GM13977 (cell line): ENCODE results near the gene RELCH.

Source experiments
- DNase-seq: peaks from one replicate; pipeline ENCODE4 v3.0.0; 2012; ENCODE audit warnings: low spot score
- in situ Hi-C: fragments of 300-500 bp; cut with MboI; formaldehyde crosslinking; loops from one replicate; pipeline ENCODE4 v1.12.0; 2022; ENCODE audit warnings: low sequenced_read_pairs, low pct_unique_long_range_greater_than_20kb, mixed read lengths, inconsistent platforms; ENCODE audit not compliant: unreplicated experiment
- TF ChIP-seq, protein P1 (sequence below): IDR thresholded peaks from 2 replicates; pipeline ENCODE4 v1.5.1; 2012; ENCODE audit warnings: mild to moderate bottlenecking, control low read depth; ENCODE audit not compliant: insufficient read depth; ENCODE audit errors: extremely low read depth, missing control alignments

The RELCH gene

GRCh38 chr18:62200121-62200914, 13.3 kb downstream of the RELCH start:
- TF ChIP-seq, protein P1, sequence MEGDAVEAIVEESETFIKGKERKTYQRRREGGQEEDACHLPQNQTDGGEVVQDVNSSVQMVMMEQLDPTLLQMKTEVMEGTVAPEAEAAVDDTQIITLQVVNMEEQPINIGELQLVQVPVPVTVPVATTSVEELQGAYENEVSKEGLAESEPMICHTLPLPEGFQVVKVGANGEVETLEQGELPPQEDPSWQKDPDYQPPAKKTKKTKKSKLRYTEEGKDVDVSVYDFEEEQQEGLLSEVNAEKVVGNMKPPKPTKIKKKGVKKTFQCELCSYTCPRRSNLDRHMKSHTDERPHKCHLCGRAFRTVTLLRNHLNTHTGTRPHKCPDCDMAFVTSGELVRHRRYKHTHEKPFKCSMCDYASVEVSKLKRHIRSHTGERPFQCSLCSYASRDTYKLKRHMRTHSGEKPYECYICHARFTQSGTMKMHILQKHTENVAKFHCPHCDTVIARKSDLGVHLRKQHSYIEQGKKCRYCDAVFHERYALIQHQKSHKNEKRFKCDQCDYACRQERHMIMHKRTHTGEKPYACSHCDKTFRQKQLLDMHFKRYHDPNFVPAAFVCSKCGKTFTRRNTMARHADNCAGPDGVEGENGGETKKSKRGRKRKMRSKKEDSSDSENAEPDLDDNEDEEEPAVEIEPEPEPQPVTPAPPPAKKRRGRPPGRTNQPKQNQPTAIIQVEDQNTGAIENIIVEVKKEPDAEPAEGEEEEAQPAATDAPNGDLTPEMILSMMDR = no peak
- DNase-seq = no peak
- in situ Hi-C loops = no loop called here

DNA sequence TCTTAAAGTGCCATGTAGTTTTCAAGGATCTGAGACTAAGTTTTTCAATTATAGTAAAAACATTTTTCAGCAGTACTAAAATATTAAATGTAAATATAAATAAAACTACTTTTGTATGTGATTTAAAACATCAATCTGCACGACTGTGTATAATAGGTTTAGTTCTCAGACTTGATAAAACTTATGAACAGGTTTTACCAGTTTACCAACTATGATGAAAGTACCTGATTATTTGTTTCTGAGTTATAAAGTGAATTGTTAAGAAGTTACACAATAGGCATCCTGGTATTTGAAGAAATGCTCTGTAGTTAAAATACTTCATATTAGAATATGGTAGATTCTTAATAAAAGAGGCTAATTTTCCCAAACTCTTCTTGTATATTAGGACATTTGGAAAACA, 14.8 kb downstream of the RELCH start:
- DNase-seq = no peak

DNA sequence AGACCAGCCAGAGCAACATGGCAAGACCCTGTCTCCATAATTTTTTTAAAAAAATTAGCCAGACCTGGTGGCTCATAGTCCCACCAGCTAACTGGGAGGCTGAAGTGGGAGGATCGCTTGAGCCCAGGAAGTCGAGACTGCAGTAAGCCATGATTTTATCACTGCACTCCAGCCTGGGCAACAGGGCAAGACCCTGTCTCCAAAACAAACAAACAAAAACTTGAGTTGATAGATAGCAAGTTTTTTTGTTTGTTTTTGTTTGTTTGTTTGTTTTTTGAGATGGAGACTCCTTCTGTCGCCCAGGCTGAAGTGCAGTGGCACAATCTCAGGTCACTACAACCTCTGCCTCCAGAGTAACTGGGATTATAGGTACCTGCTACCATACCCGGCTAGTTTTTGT, 18.8 kb downstream of the RELCH start:
- no peak for DNase-seq
- in situ Hi-C loops = no loop called here
- TF ChIP-seq, protein P1 = no peak

More for the DNA sequence above, 14.8 kb downstream of the RELCH start:
- in situ Hi-C loops = no loop called here
- TF ChIP-seq, protein P1 = no peak

DNA sequence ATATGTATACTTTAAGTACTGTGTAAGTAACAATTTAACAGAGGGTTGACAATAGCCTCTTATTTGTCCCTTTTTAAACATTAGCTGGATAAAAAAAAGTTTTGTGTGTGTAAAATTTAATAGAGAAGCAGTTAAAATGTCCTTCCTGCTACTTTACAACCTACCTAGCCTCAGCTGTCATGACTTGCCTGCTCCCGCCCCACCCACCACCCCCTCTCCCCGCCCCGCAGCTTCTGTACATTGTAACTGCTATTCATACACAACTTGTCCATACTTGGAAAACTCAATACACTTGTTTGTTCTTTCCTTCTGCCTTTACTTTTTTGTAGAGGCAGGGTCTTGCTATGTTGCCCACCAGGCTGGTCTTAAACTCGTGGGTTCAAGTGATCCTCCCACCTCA, 19.5 kb downstream of the RELCH start:
- no peak for DNase-seq
- TF ChIP-seq, protein P1 = no peak
- in situ Hi-C loops = no loop called here

DNA sequence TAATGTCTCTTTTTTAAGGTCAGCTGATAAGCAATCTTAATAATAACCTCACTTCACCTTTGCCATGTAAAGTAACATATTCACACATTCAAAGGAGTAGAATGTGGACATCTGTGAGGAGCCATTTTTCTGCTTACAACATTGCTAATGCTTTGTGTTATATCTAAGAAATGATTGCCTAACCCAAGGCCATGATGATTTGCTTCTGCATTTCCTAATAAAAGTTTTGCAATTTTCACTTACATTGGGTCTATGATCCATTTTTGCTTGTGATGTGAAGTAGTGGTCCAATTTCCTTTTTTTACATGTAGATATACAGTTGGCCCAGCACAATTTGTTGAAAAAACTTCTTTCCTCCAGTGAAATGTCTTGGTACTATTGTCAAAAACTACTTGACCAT, 22.0 kb downstream of the RELCH start:
- TF ChIP-seq, protein P1 = no peak
- no peak for DNase-seq
- in situ Hi-C loops = no loop called here

GRCh38 chr18:62210138-62210537, 23.1 kb downstream of the RELCH start:
- TF ChIP-seq, protein P1 = no peak
- DNase-seq = no peak
- in situ Hi-C loops = no loop called here
